GM19395 (cell line): ENCODE results near the gene C16orf46.

Experiments used
- ATAC-seq: cut with Tn5 transposase; IDR thresholded peaks from one replicate; pipeline ENCODE4 v1.9.1; 2021; ENCODE audit warnings: mild to moderate bottlenecking, moderate library complexity; ENCODE audit not compliant: unreplicated experiment

C16orf46 gene

GRCh38 chr16:81026429-81026828 lies 50.6 kb downstream of the C16orf46 start:
- no peak for ATAC-seq

DNA sequence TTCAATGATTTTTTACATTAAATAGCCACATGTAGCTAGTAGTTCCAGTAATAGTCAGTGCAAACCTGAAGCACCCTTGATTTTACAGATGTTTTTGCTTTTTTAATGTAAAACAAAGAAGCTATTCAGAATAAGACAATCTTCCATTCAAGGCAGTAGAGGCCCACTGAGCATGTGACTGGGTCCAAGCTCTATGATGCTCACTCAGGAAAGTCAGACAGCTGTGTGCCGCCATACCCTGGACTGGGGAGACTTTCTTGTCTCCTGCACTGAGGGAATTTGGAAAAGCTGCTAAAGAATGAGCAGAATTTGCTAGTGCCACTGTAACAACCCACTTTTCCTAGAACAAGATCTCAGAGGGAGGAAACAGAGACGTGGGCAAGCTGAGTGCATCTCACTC lies 58.5 kb downstream of the C16orf46 start:
- ATAC-seq: no peak

- ATAC-seq: no peak
Observed at GRCh38 chr16:81014672-81015071, 62.4 kb downstream of the C16orf46 start.

GRCh38 chr16:81012974-81013373 lies 64.1 kb downstream of the C16orf46 start:
- ATAC-seq: no peak
